ENCODE measurements around the gene LASP1.

- TF ChIP-seq POLR2A (IDR thresholded peaks at IDR 0.05): no peak
- TF ChIP-seq, protein P1, sequence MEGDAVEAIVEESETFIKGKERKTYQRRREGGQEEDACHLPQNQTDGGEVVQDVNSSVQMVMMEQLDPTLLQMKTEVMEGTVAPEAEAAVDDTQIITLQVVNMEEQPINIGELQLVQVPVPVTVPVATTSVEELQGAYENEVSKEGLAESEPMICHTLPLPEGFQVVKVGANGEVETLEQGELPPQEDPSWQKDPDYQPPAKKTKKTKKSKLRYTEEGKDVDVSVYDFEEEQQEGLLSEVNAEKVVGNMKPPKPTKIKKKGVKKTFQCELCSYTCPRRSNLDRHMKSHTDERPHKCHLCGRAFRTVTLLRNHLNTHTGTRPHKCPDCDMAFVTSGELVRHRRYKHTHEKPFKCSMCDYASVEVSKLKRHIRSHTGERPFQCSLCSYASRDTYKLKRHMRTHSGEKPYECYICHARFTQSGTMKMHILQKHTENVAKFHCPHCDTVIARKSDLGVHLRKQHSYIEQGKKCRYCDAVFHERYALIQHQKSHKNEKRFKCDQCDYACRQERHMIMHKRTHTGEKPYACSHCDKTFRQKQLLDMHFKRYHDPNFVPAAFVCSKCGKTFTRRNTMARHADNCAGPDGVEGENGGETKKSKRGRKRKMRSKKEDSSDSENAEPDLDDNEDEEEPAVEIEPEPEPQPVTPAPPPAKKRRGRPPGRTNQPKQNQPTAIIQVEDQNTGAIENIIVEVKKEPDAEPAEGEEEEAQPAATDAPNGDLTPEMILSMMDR (IDR thresholded peaks at IDR 0.05): no peak
These were observed 8.4 kb upstream of the LASP1 start for GRCh38 chr17:38861399-38861843.

Data from thyroid gland (tissue), 4 donors.